NB4 (cell line): ENCODE measurements around the gene SDF2L1.

Experiments
- TF ChIP-seq, protein P1 (sequence below): IDR thresholded peaks from one replicate; pipeline ENCODE4 v1.5.1; 2012; ENCODE audit warnings: low read depth, low read length
- TF ChIP-seq, protein P2 (sequence below): IDR thresholded peaks from 2 replicates; pipeline ENCODE4 v1.6.1; 2011; ENCODE audit warnings: low read depth, low read length

DNA sequence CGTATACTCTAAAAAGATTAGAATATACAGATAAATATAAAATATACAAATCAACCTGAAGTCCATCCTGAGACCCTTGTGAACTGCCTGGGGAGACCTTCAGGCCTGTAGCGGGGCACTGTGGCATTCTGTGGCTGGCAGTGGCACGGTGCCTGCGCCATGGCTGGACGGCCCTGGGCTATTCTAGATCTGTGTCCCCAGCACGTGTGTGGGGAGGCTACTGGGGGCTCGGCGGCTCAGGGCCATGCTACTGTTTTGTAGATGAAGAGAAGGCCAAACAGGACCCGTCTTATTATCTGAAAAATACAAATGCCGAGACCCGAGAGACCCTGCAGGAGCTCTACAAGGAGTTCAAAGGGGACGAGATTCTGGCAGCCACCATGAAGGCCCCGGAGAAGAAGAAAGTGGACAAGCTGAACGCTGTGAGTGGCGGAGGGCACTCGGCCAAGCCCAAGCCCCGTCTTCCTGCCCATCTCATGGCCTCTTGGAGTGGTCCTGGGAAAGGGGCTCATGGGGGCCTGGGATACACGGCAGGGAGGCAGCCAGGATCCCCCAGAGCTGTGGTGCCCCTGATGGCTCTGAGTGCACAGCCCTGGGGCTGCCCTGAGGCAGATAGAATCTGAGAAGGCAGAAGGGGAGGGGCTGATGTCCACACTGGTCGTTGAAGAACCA is 42.5 kb downstream of the SDF2L1 start:
- TF ChIP-seq, protein P1, sequence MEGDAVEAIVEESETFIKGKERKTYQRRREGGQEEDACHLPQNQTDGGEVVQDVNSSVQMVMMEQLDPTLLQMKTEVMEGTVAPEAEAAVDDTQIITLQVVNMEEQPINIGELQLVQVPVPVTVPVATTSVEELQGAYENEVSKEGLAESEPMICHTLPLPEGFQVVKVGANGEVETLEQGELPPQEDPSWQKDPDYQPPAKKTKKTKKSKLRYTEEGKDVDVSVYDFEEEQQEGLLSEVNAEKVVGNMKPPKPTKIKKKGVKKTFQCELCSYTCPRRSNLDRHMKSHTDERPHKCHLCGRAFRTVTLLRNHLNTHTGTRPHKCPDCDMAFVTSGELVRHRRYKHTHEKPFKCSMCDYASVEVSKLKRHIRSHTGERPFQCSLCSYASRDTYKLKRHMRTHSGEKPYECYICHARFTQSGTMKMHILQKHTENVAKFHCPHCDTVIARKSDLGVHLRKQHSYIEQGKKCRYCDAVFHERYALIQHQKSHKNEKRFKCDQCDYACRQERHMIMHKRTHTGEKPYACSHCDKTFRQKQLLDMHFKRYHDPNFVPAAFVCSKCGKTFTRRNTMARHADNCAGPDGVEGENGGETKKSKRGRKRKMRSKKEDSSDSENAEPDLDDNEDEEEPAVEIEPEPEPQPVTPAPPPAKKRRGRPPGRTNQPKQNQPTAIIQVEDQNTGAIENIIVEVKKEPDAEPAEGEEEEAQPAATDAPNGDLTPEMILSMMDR = no peak
- TF ChIP-seq, protein P2, sequence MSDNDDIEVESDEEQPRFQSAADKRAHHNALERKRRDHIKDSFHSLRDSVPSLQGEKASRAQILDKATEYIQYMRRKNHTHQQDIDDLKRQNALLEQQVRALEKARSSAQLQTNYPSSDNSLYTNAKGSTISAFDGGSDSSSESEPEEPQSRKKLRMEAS = no peak
